ENCODE data around the gene TXN2.

The TXN2 gene

DNA sequence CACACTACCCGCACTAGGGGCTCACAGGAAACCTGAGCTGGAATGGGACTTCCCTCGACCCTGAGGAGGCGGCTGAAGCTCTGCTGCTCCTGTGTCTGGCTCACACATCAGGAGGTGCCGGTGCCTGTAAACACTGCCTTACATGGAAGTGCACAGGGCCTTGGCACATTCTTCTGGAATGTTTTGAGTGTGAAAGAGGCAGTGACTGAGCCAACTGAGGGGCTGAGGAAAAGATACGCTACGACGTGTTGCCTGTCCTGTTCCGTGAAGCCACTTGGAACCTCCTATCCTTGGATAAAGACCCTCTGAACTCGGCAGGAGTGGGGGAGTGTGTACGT, 10.5 kb downstream of the TXN2 start:
- no peak overlapping the region for H3K4me3 ChIP-seq (ENCODE audit: low read depth, low read length)
- in situ Hi-C loops (cut with HindIII; ENCODE audit: low sequenced_read_pairs), result no loop called here
- DNase-seq (ENCODE audit: low read depth), result no peak
- TF ChIP-seq, protein P1, sequence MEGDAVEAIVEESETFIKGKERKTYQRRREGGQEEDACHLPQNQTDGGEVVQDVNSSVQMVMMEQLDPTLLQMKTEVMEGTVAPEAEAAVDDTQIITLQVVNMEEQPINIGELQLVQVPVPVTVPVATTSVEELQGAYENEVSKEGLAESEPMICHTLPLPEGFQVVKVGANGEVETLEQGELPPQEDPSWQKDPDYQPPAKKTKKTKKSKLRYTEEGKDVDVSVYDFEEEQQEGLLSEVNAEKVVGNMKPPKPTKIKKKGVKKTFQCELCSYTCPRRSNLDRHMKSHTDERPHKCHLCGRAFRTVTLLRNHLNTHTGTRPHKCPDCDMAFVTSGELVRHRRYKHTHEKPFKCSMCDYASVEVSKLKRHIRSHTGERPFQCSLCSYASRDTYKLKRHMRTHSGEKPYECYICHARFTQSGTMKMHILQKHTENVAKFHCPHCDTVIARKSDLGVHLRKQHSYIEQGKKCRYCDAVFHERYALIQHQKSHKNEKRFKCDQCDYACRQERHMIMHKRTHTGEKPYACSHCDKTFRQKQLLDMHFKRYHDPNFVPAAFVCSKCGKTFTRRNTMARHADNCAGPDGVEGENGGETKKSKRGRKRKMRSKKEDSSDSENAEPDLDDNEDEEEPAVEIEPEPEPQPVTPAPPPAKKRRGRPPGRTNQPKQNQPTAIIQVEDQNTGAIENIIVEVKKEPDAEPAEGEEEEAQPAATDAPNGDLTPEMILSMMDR (IDR thresholded peaks at IDR 0.05; ENCODE audit: low read depth, low read length, missing control alignments), result no peak

- TF ChIP-seq, protein P1 (IDR thresholded peaks at IDR 0.05; ENCODE audit: low read depth, low read length, missing control alignments), result peak; percentile 98
- in situ Hi-C loops (cut with HindIII; ENCODE audit: low sequenced_read_pairs), result no loop called here
- no peak overlapping the region for H3K4me3 ChIP-seq (ENCODE audit: low read depth, low read length)
- DNase-seq (ENCODE audit: low read depth), result peak; percentile 84
These were observed 11.1 kb downstream of the TXN2 start for GRCh38 chr22:36470162-36470993.

DNA sequence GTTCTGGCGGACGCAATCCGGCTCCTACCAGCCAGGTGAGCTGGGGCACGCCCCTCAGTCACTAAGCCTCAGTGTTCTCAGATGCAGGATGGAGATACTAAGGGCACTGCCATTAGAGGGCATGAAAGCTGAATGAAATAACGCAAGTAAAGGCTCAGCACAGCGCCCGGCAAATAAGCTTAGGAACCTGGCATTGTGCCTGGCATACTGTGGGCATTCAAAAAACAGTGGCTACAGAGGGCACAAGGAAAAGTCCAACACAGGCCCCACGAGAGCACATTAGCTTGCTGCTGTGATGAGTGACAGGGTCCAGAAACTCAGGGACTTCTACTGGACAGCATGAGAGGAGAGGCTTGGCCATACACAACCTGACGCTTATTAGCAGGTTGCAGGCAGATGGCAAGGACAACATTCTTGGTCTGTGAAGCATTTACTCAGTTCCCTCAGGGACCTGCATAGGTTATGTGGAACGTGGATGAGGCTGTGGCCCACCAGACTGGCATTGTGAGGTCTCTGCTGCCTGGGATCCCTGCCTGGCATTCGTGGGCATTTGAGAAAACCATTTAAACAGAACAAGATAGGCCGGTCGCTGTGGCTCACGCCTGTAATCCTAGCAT, 12.2 kb downstream of the TXN2 start:
- DNase-seq (ENCODE audit: low read depth), result no peak
- in situ Hi-C loops (cut with HindIII; ENCODE audit: low sequenced_read_pairs), result loop anchor here (10.0 kb wide), 1 partner anchor 104 kb away; no protein-coding TSS in a partner anchor
- no peak overlapping the region for H3K4me3 ChIP-seq (ENCODE audit: low read depth, low read length)
- TF ChIP-seq, protein P1 (IDR thresholded peaks at IDR 0.05; ENCODE audit: low read depth, low read length, missing control alignments), result no peak

DNA sequence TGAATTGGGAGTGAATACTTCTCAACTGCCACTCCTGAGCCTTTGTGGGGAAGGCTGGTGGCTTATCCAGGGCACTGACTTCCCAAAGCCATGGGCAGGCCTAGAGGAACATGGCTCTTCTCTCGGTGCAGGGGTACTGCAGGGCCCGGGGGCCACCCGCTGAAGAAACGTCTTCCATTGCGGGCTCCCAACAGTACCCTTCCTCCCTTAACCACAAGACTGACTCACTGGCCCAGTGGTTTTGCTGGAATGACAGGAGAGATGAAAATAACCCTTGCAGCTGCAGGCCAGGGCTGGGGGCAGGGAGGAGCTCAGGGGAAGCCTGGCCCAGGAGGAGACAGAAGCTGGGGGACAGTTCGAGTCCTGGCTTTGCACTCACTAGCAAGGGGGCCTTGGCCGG, 13.5 kb downstream of the TXN2 start:
- in situ Hi-C loops (cut with HindIII; ENCODE audit: low sequenced_read_pairs), result loop anchor here (10.0 kb wide), 1 partner anchor 103 kb away; no protein-coding TSS in a partner anchor
- no peak overlapping the region for H3K4me3 ChIP-seq (ENCODE audit: low read depth, low read length)
- TF ChIP-seq, protein P1 (IDR thresholded peaks at IDR 0.05; ENCODE audit: low read depth, low read length, missing control alignments), result no peak
- peak; percentile 95 for DNase-seq (ENCODE audit: low read depth)

GRCh38 chr22:36467042-36467810, 14.2 kb downstream of the TXN2 start:
- DNase-seq (ENCODE audit: low read depth), result peak; percentile 71
- TF ChIP-seq, protein P1 (IDR thresholded peaks at IDR 0.05; ENCODE audit: low read depth, low read length, missing control alignments), result no peak
- in situ Hi-C loops (cut with HindIII; ENCODE audit: low sequenced_read_pairs), result loop anchor here (10.0 kb wide), 1 partner anchor 102 kb away; no protein-coding TSS in a partner anchor
- no peak overlapping the region for H3K4me3 ChIP-seq (ENCODE audit: low read depth, low read length)

DNA sequence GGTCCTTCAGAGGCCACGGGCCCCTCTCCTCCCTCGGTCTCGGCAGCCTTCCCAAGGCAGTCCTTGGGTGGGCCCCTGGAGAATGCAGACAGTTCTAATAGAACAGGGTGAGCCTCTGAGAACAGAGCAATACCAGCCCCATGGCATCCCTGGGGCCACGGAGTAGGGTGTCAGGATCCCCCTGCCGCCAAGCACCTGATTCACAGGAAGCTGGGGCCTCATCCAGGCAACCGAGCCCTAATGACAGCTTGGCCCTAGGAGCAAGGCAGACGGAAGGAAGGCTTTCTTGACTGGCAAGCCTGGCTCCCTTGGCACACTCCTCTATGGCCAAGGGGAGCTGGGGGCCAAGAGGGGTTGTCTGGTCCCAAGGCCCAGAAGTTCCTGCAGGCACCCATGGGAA, 15.2 kb downstream of the TXN2 start:
- DNase-seq (ENCODE audit: low read depth), result no peak
- in situ Hi-C loops (cut with HindIII; ENCODE audit: low sequenced_read_pairs), result loop anchor here (10.0 kb wide), 1 partner anchor 101 kb away; no protein-coding TSS in a partner anchor
- TF ChIP-seq, protein P1 (IDR thresholded peaks at IDR 0.05; ENCODE audit: low read depth, low read length, missing control alignments), result no peak
- H3K4me3 ChIP-seq (ENCODE audit: low read depth, low read length), result no peak overlapping the region

Data from astrocyte of the cerebellum (primary cell).